ENCODE results near the gene FCRL4. TPM values are rescaled to one million over a fixed set of nuclear protein-coding genes. Genes with fewer than 3 reads are reported as not detected.

The FCRL4 gene
- total RNA-seq, 1 donor from 2014 or later, result not detected

DNA sequence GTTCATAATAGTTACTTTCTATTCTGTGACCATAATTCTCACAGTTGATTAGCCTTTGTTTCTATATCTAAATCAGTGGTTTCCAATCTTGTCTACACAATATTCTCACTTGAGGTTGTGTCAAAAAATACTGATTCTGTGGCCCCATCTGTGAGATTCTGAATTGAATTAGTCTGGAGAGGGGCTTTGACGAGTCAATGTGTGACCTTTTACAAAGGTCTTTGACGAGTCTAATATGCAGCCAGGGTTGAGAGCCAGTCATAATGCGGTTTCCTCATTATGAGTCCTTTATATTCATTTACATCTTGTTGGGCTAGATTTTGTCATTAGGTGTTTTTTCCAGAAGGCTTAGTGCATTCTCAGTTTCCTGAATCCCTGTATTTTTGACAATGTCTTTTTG is 65.3 kb downstream of the FCRL4 start:
- Mint-ChIP-seq H3K9me3 (no peaks in the 10 kb centered on the region), H3K4me3 (no peak overlapping the region), H3K27me3 (ENCODE audit: insufficient read depth, low read depth) (no peaks in the 10 kb centered on the region), H3K27ac (no peak overlapping the region), H3K4me1 (no peaks in the 10 kb centered on the region), H3K36me3 (no peaks in the 10 kb centered on the region)
- H3K4me1 ChIP-seq, result no peaks in the 10 kb centered on the region
- no peaks in the 10 kb centered on the region for H3K36me3 ChIP-seq
- no peak for TF ChIP-seq CTCF (IDR thresholded peaks at IDR 0.05)
- TF ChIP-seq EZH2 (IDR thresholded peaks at IDR 0.05), result no peak
- no peak for TF ChIP-seq EZH2phosphoT487 (IDR thresholded peaks at IDR 0.05)
- no peak overlapping the region for H3K4me3 ChIP-seq
- H2AFZ ChIP-seq (replicated peaks), result no peak overlapping the region
- no peaks in the 10 kb centered on the region for H3F3A ChIP-seq (ENCODE audit: low read depth)
- no peaks in the 10 kb centered on the region for H3K79me2 ChIP-seq (ENCODE audit: low read depth)
- H3K9me3 ChIP-seq (ENCODE audit: low read depth), result no peaks in the 10 kb centered on the region
- H3K4me2 ChIP-seq, result no peak overlapping the region
- H3K27me3 ChIP-seq, result no peaks in the 10 kb centered on the region
- no peak for DNase-seq (ENCODE audit: low spot score)
- H3K27ac ChIP-seq, result no peak overlapping the region
- no peak overlapping the region for H3K9ac ChIP-seq
- H4K20me1 ChIP-seq (ENCODE audit: low read depth), result no peaks in the 10 kb centered on the region

DNA sequence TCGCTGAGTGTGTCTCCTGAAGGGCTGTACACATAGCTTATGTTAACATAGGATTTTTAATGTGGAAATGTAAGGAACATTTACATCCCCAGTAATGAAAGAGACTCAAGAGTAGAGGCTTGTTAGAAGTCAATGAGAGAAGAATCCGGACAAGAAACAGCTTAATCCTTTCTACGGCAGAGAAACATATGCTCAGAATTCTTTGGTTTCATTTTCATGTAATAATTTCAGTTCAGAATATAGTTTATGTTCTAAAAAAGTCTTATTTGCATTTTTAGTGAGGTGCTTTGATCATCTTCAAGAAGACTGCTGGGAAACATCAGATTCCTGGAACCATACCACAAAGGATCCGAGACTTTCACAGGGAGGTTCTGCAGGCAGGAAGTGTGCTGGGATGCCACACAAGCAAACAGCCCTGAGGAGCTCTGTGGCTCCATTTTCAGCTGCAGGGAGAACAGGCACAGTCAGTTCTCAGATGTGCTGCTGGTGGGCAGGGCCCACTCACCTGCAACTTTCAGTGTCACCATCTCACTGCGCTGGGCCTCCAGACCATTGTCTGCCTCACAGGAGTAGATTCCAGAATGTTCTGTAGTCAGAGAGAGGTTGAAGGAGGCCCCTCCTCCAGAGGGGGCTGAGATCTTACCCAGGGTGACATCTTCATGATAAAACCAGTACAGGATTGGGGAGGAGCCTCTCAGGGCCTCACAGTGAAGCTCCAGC is 74.0 kb downstream of the FCRL4 start:
- DNase-seq (ENCODE audit: low spot score), result no peak
- H3K4me2 ChIP-seq, result no peak overlapping the region
- H3K4me3 Mint-ChIP-seq, result no peak overlapping the region

More for the DNA sequence above, 74.0 kb downstream of the FCRL4 start:
- Histone ChIP-seq H3K79me2 (ENCODE audit: low read depth) (no peaks in the 10 kb centered on the region), H3K4me3 (no peak overlapping the region), H3K27ac (no peak overlapping the region), H3K4me1 (no peaks in the 10 kb centered on the region), H3K9me3 (ENCODE audit: low read depth) (no peaks in the 10 kb centered on the region), H2AFZ (replicated peaks) (no peak overlapping the region), H3F3A (ENCODE audit: low read depth) (no peaks in the 10 kb centered on the region), H3K36me3 (no peaks in the 10 kb centered on the region), H3K27me3 (no peaks in the 10 kb centered on the region), H4K20me1 (ENCODE audit: low read depth) (no peaks in the 10 kb centered on the region), H3K9ac (no peak overlapping the region)
- Mint-ChIP-seq H3K27me3 (ENCODE audit: insufficient read depth, low read depth) (peaks cover 2% of the 10 kb centered on the region), H3K27ac (no peak overlapping the region), H3K36me3 (no peaks in the 10 kb centered on the region), H3K4me1 (no peaks in the 10 kb centered on the region), H3K9me3 (no peaks in the 10 kb centered on the region)
- TF ChIP-seq EZH2 (IDR thresholded peaks at IDR 0.05) (no peak), EZH2phosphoT487 (IDR thresholded peaks at IDR 0.05) (no peak), CTCF (IDR thresholded peaks at IDR 0.05) (no peak)

Other genes with a start within 250 kb of the FCRL4 start
- gene FCRL5, start 45.6 kb downstream of the FCRL4 start, total RNA-seq (ENCODE audit: low replicate concordance), result not detected in 2 replicates
- gene FCRL3, start 102.7 kb upstream of the FCRL4 start, total RNA-seq (ENCODE audit: low replicate concordance), result not detected in 2 replicates
- not detected in 2 replicates for gene FCRL2, start 179.0 kb upstream of the FCRL4 start, total RNA-seq (ENCODE audit: low replicate concordance)
- not detected in 2 replicates for gene FCRL1, start 222.0 kb upstream of the FCRL4 start, total RNA-seq (ENCODE audit: low replicate concordance)
- not detected in 2 replicates for gene CD5L, start 243.7 kb upstream of the FCRL4 start, total RNA-seq (ENCODE audit: low replicate concordance)